Upper lobe of left lung (tissue), 6 donors: ENCODE results near the gene NCLN. TPM values are rescaled to one million over a fixed set of nuclear protein-coding genes. Genes with fewer than 3 reads are reported as not detected.
"Not testable (repeated sequence)": the region's sequence is repeated elsewhere in the genome, so short reads cannot be mapped to it uniquely, and the experiment has no call there.

ENCODE experiments used
- ATAC-seq, 2 donors: fragments of 200-7000 bp; cut with Tn5 transposase; one replicate each; pipeline ENCODE4 v1.9.1; 2022; ENCODE audit warnings: mild to moderate bottlenecking in 2 of 2, moderate library complexity in 2 of 2; ENCODE audit not compliant: low FRiP score in 2 of 2
- DNase-seq, 2 donors: peaks; one replicate each; pipeline ENCODE4 v3.0.0-alpha.2; 2019 to 2020
- H3K27ac ChIP-seq, 4 donors: fragments of 200-600 bp; sonication (generic); one replicate each; pipeline ENCODE4 v1.5.1; 2016 to 2019
- H3K27me3 ChIP-seq, 4 donors: fragments of 200-600 bp; sonication (generic); one replicate each; pipeline ENCODE4 v1.5.1; 2017 to 2019
- H3K36me3 ChIP-seq, 4 donors: fragments of 200-600 bp; sonication (generic); one replicate each; pipeline ENCODE4 v1.5.1; 2016 to 2019
- H3K4me1 ChIP-seq, 4 donors: fragments of 200-600 bp; sonication (generic); one replicate each; pipeline ENCODE4 v1.5.1; 2018 to 2019
- H3K4me3 ChIP-seq, 4 donors: fragments of 200-600 bp; sonication (generic); one replicate each; pipeline ENCODE4 v1.5.1; 2017 to 2019; ENCODE audit warnings: mild to moderate bottlenecking in 2 of 4, moderate library complexity in 1 of 4
- H3K9me3 ChIP-seq, 4 donors: fragments of 200-600 bp; sonication (generic); one replicate each; pipeline ENCODE4 v1.5.1; 2018 to 2019
- EP300 ChIP-seq, 4 donors: sonication (generic); formaldehyde crosslinking; IDR thresholded peaks; one replicate each; pipeline ENCODE4 v1.5.1; 2017; ENCODE audit warnings: antibody characterized with exemption in 4 of 4, control low read depth in 2 of 4
- POLR2A ChIP-seq, 4 donors: fragments of 450-650 bp; IDR thresholded peaks; one replicate each; pipeline ENCODE4 v1.5.1; 2016 to 2017; ENCODE audit warnings: antibody characterized with exemption in 4 of 4, mild to moderate bottlenecking in 2 of 4
- POLR2AphosphoS5 ChIP-seq, 2 donors: sonication (generic); formaldehyde crosslinking; IDR thresholded peaks; one replicate each; pipeline ENCODE4 v1.5.1; 2017; ENCODE audit warnings: antibody characterized with exemption in 2 of 2
- WGBS, 2 donors: methylation state at CpG; one replicate each; pipeline ENCODE4 v1.1.5; 2017 to 2018; 5-methylcytosine and 5-hydroxymethylcytosine counted together
- total RNA-seq, 6 donors: library from RNA; depleted of rRNA in 4 of 6; stranded (reverse); fragments of >200 nt in 4 of 6; gene quantifications; one replicate each; pipeline versions ENCODE4 v1.1.0 to v1.2.1, GENCODE V29; 2016 to 2021
- TF ChIP-seq, protein P1 (sequence below), 6 experiments: fragments of 450-650 bp in 4 of 6; fragments of 200-600 bp in 2 of 6; sonication (generic) in 2 of 6; IDR thresholded peaks; one replicate each; pipeline ENCODE4 v1.5.1; 2016 to 2019; ENCODE audit warnings: antibody characterized with exemption in 6 of 6
- donor health status: DM: no; HTN: no; CAD: no; lungs with moderate emphysema.
- donor health status: DM: no; HTN: yes; CAD: no; lungs with severe emphysema.

Gene NCLN
- total RNA-seq, 6 donors from 2014 or later = 35.6 to 87.0 (median 72.5) TPM

DNA sequence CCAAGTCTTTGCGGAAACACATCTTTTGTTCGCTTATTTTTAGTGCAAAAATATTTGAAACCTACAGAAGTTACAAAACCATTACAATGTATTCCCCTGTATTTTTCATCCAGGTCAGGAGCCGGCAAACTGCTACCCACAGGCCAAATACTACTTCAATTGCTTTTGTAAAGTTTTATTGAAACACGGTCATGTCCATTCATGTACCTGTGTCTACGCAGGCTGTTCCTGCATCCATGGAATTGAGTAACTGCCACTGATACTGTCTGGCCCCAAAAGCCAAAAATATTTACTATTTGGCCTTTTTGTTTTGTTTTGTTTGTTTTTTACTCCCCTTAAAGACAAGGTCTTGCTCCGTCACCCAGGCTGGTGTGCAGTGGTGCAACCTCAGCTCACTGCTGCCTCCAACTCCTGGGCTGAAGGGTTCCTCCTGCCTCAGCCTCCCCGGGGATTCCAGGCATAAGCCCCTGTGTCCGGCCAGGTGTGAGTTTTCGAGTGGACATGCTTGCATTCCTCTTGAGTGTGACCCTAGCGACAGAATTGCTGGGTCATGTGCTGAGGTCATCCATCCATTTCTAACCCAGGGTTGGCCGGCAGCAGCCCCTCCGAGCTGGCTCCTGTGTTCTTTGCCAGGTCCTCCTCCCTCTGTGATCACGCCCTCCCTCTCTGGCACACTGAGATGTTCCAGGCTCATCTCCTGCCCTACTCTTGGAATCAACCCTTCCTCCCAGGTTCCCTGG lies 18.0 kb upstream of the NCLN start:
- Histone ChIP-seq H3K27ac (peak overlapping the region in 1 of 4 donors; percentile 4), H3K4me3 (no peak overlapping the region), H3K4me1 (peaks cover 3 to 10% (median 7%) of the 10 kb centered on the region in 4 donors), H3K9me3 (no peaks in the 10 kb centered on the region), H3K27me3 (no peaks in the 10 kb centered on the region), H3K36me3 (peaks cover 0 to under 1% (median 0%) of the 10 kb centered on the region in 4 donors)
- TF ChIP-seq POLR2AphosphoS5 (IDR thresholded peaks at IDR 0.05) (no peak), EP300 (IDR thresholded peaks at IDR 0.05) (no peak), POLR2A (IDR thresholded peaks at IDR 0.05) (no peak)
- TF ChIP-seq, protein P1, sequence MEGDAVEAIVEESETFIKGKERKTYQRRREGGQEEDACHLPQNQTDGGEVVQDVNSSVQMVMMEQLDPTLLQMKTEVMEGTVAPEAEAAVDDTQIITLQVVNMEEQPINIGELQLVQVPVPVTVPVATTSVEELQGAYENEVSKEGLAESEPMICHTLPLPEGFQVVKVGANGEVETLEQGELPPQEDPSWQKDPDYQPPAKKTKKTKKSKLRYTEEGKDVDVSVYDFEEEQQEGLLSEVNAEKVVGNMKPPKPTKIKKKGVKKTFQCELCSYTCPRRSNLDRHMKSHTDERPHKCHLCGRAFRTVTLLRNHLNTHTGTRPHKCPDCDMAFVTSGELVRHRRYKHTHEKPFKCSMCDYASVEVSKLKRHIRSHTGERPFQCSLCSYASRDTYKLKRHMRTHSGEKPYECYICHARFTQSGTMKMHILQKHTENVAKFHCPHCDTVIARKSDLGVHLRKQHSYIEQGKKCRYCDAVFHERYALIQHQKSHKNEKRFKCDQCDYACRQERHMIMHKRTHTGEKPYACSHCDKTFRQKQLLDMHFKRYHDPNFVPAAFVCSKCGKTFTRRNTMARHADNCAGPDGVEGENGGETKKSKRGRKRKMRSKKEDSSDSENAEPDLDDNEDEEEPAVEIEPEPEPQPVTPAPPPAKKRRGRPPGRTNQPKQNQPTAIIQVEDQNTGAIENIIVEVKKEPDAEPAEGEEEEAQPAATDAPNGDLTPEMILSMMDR (IDR thresholded peaks at IDR 0.05) = no peak
- no peak for ATAC-seq
- 68 to 72% methylated on average over 13 of the region's 13 CpGs for WGBS, 2 donors
- no peak for DNase-seq

DNA sequence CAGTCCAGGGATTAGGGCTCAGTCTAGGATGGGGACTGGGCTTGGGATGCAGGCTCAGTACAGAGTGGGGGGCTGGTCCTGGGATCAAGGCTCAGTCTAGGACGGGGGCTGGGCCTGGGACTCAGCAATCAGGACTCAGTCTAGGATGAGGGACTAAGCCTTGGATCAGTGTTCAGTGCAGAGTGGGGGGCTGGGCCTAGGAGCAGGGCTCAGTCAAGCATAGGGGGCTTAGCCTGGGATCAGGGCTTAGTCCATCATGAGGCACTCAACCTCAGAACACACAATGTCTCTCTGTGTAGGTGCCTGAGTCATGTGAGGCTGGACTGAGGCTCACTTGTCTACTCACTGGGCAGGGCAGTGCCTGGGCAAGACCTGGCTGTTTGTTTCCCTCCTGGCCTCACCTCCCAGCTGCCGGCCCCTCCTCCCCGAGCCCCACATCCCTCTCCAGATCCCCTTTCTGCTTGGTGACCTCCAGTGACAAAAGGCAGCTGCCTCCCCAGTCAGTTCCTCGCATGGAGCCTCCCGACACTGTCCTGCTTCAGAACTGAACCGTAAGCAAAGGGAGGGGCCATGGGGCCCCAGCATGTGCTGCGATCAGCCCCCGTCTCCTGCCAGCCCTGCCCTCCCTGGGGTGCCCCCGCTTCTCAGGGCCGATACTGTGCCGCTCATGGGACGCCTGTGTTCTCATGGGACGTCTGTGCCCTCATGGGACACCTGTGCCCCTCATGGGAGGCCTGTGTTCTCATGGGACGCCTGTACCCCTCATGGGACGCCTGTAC lies 13.6 kb upstream of the NCLN start:
- Histone ChIP-seq H3K36me3 (no peaks in the 10 kb centered on the region), H3K9me3 (no peaks in the 10 kb centered on the region), H3K4me3 (no peak overlapping the region), H3K4me1 (peaks cover 10 to 14% (median 12%) of the 10 kb centered on the region in 4 donors), H3K27ac (peak overlapping the region in 2 of 4 donors; percentile 27 to 65), H3K27me3 (no peaks in the 10 kb centered on the region)
- ATAC-seq (peak in 1 of 2 donors; percentile 54), DNase-seq (peak in 1 of 2 donors; percentile 70)
- no peak for TF ChIP-seq EP300 (IDR thresholded peaks at IDR 0.05)
- TF ChIP-seq POLR2A (IDR thresholded peaks at IDR 0.05) = peak in 1 of 4 donors; percentile 24
- 89 to 93% methylated on average over 5 to 15 of the region's 15 CpGs for WGBS, 2 donors

DNA sequence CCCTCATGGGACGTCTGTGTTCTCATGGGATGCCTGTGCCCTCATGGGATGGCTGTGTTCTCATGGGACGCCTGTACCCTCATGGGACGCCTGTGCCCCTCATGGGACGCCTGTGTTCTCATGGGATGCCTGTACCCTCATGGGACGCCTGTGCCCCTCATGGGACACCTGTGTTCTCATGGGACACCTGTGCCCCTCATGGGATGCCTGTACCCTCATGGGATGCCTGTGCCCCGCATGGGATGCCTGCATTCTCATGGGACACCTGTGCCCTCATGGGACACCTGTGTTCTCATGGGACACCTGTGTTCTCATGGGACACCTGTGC lies 13.1 kb upstream of the NCLN start:
- Histone ChIP-seq H3K27ac (peak overlapping the region in 2 of 4 donors; percentile 27 to 65), H3K4me1 (peaks cover 14 to 19% (median 16%) of the 10 kb centered on the region in 4 donors)
- H3K27me3 ChIP-seq, DNase-seq, H3K9me3 ChIP-seq, H3K4me3 ChIP-seq, H3K36me3 ChIP-seq, ATAC-seq: not testable (repeated sequence)
- WGBS, 2 donors = 89% methylated on average over 6 of the region's 6 CpGs; no CpG with 5 or more reads in 1 of the 2 donors

DNA sequence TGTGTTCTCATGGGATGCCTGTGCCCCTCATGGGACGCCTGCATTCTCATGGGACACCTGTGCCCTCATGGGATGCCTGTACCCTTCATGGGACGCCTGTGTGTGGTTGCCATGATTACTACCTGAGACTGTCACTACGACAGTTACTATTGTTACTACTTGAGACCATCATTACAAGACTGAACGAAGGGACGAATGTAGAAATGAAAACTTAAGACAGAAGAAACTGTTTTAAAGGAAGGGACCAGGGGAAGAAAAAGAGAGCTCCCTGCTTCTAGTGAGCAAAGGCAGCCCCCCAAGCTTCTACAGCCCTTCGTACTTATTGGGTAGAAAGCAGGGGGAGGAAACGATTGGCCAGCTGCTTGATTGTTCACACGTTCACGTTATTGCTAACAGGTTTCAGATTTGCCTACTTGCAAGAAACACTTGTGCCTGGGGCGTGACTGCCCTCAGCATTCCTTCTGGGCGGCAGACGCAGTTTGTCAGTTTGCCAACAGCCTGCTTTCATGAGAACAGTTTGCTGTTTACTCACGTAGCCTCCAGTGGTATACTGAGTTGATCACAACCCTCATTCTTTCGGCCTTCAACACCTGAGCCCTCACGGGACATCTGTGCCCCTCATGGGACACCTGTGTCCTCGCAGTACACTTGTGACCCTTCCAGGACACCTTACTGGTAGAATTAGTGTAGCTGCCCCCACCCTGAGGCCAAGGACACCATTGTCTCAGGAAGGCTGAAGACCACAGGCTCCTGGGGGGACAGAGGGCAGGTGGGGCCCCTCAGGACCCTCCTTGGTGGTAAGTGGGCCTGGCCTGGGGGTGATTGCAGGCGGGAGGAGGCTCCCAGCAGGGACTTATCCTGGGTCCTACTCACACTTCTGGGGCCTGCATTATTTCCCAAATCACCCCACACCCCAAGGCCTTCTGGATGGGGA lies 9.7 kb upstream of the NCLN start:
- DNase-seq = peak; percentile 32 to 95

More for the DNA sequence above, 9.7 kb upstream of the NCLN start:
- peak; percentile 9 to 89 for ATAC-seq
- no peaks in the 10 kb centered on the region for H3K27me3 ChIP-seq
- TF ChIP-seq POLR2AphosphoS5 (IDR thresholded peaks at IDR 0.05) = peak; percentile 29 to 64
- peak in 2 of 4 donors; percentile 17 to 65 for TF ChIP-seq POLR2A (IDR thresholded peaks at IDR 0.05)
- TF ChIP-seq, protein P1 (IDR thresholded peaks at IDR 0.05) = no peak
- TF ChIP-seq EP300 (IDR thresholded peaks at IDR 0.05) = peak in 2 of 4 donors; percentile 3 to 77
- H3K4me3 ChIP-seq = peak overlapping the region in 1 of 4 donors; percentile 15
- no peaks in the 10 kb centered on the region for H3K36me3 ChIP-seq
- H3K27ac ChIP-seq = peak overlapping the region; percentile 89 to 97 (median 92)
- peaks cover 24 to 29% (median 26%) of the 10 kb centered on the region in 4 donors for H3K4me1 ChIP-seq
- H3K9me3 ChIP-seq = no peaks in the 10 kb centered on the region
- WGBS, 2 donors = 47 to 54% methylated on average over 13 to 17 of the region's 17 CpGs
